GM10847 (cell line): Measurements from ENCODE around the gene AHCTF1.

ENCODE experiments used
- POLR2A ChIP-seq: IDR thresholded peaks from 2 replicates; pipeline ENCODE4 v1.6.1; 2011; ENCODE audit not compliant: insufficient read length; ENCODE audit errors: extremely low read depth

AHCTF1 gene

DNA sequence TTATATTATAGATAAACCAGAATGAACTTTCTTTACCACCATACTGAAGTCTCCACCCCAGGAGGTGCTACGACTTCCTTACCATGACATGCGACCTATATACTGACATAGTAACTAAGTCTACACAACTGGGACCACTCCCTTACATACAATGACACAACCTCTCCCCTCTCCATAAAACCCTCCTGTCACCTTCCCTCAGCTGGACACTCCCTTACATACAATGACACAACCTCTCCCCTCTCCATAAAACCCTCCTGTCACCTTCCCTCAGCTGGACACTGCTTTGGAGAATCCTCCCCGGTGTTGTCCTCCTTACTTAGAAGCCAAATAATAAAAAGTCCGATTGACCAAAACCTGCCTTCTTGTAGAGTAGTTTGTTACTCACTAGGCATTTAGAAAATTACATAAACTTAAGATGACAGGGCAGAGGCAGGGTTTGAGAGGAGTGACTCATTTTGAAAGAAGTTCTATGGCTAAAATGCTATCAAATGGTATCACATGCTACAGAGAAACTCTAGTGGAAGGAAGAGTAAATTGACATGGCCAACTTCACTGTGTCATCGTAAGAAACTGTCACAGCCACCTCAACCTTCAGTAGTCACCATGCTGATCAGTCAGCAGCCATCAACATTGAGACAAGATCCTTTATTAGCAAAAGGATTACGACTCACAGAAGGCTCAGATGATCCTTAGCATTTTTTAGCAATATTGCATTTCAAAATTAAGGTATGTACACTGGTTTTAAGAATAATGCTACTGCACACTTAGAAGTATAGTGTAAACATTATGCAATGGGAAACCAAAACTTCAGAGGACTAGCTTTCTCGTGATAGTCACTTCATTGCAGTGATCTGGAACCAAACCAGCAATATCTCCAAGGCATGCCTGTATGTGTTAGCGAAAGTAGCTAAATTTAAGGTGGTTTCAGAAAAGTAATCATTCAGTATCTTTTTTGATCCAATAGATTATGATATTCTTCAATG, 56.4 kb downstream of the AHCTF1 start:
- no peak for TF ChIP-seq POLR2A

DNA sequence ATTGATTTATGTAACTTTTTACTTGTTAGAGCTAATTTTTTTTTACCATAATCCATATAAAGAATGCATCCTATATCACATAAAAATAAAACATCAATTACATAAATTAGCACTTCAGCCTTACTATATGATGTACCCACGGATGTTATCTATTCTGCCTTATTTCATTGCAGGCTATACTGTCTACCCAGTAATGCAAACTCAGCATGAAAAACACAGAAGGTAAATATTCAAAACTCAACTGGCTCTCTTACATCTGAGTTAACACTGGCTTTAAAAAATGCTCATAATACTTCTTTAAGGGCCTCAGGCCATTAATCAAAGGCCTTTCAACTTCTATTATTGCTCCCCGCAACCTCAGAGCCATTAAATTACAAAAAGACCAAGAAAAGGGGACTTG, 65.8 kb downstream of the AHCTF1 start:
- TF ChIP-seq POLR2A: no peak

DNA sequence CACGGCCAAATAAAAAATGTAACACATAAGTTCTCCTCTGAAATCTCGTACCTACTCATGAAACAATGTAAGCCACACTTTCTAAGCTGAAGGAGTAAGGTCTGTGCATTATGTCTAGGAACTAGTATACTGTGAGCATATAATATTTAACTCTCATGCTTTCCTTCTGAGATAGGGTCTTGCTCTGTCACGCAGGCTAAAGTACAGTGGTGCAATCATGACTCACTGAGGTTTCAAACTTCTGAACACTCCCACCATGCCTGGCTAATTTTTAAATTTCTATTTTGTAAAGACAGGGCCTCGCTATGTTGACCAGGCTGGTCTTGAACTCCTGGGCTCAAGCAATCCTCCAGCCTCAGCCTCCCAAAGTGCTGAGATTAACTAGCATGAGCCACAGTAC, 71.3 kb downstream of the AHCTF1 start:
- no peak for TF ChIP-seq POLR2A

DNA sequence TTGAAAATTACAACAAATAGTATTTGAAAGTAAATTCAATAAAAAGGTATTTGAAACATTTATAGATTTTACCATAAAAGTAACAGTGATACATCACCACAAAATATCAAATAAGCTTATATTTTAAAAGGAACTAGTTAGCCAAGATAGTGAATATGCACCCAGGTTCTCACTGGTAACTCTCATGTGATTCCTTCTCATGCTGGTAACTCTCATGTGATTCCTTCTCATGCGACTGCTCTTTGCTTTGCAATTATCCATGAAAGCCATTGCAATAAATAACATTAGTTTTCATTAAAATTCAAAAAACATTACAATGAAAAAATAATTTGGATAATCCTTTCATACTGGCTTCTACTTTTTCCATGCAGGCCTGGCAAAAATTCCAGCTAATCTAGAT, 75.4 kb downstream of the AHCTF1 start:
- TF ChIP-seq POLR2A: no peak

DNA sequence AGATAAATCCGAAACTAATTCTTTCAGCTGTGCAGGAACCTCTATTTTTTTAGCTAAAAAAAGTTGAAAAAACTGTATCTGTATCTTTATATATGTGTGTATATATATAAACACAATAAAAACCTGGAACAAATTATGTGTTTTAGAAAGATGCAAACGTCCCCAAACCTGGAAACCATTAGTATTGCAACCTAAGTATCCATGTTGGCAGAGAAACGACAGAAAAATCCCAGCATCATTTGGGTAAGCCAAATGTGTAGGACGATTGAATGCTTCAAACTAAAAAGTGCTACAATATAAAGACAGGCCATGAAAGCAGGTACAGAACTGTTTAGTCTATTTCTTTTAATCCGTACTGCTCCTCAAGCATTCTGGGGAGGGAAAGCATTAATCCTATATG, 87.9 kb downstream of the AHCTF1 start:
- TF ChIP-seq POLR2A: no peak

DNA sequence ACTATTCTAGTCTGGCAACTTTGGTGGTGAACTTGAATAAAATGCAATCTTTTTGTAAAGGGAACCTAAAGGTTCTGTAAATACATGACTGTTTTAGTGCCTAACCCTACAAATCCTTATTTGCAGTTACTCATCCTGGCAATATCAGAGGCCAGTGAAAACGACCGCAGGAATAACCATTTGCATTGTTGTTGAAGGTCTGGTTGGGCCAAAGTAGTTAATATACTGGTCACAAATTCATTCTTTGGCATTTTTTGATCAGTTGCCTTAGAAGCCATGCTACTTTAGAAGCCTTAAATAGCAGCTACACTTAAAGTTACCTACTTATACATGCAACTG, 93.7 kb downstream of the AHCTF1 start:
- no peak for TF ChIP-seq POLR2A

DNA sequence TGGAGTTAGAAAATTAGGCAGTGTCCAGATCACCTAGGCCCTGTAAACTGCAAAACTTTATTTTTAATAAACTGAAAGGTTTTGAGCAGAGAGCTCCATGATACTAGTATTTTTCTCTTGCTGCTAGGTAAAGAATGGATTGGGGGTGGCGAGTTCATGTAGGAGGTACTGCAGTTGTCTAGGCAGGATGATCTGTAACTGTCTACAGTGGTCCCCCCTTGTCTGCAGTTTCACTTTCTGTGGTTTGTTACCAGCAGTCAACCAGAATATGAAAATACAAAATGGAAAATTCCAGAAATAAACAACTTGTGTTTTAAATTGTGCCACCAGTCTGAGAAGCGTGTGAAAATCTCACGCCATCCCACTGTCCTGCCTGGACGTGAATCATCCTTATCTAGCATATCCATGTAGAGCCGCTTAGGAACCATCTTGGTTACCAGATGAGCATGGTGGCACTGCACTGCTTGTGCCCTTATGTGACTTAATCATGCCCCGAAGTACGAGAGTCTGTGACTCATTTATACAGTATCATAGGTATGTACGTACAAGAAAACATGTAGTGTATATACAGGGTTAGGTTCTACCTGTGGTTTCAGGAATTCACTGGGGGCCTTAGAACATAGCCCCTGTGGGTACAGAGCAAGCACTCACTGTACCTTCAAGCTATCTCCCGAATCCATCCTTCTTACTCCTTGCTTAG, 94.2 kb downstream of the AHCTF1 start:
- no peak for TF ChIP-seq POLR2A

DNA sequence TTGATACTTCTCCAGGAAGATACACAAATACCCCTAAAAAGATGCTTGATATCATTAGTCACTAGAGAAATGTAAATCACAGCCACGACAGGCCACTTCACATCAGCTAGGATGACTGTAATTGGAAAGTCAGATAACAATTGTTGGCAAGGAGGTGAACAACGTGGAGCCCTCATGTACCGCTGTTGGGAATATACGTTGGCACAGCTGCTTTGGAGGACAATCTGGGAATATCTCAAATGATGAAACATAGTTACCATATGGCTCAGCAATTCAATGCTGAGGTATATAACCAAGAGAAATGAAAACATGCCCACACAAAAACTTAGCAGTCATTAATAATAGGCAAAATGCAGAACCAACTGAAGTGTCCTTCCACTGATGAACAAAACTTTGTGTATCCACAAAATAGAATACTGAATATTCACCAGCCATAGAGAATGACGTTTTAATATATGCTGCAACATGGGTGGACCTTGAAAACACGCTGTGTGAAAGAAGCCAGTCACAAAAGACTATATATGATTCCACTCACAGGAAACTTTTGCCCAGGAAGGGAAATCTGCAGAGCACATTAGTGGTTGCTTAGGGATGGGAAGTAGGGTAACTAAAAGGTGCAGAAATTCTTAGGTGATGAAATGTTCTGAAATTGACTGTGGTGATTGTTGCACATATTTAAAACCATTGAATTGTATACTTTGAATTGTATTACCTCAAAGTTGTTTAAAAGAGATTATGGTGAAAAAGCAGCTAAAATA, 95.4 kb downstream of the AHCTF1 start:
- no peak for TF ChIP-seq POLR2A

DNA sequence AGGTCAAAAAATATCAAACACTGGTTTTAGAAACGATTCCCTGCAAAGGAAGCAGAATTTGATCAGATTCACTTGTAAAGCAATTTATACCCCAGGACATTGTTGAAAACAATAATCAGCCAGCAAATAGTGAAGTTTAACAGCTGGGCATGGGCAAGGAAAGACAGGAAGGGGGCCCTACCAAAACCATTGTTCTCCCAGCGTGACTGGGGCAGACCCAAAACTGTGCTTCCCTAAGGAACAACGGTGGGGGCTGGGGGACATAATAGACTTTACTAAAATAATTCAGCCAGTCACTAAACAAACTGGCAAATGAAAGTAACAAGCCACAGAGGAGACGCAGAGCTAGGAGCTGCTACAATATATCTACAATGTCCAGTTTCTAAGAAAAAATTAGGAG, 100.2 kb downstream of the AHCTF1 start:
- TF ChIP-seq POLR2A: no peak

DNA sequence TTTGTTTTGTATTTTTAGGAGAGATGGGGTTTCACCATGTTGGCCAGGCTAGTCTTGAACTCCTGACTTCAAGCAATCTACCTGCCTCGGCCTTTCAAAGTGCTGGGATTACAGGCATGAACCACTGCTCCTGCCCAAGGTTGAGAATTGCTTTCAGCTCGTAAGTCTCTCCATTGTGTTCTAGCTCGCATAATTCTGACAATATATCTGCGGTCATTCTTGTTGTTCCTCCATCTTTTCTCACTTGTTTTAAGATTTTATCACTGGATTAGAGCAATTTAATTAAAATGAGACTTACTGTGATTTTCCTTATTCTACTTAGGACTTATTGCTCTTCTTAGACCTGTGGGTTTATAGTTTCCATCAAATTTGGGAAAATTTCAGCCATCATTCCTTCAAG, 102.9 kb downstream of the AHCTF1 start:
- TF ChIP-seq POLR2A: no peak

DNA sequence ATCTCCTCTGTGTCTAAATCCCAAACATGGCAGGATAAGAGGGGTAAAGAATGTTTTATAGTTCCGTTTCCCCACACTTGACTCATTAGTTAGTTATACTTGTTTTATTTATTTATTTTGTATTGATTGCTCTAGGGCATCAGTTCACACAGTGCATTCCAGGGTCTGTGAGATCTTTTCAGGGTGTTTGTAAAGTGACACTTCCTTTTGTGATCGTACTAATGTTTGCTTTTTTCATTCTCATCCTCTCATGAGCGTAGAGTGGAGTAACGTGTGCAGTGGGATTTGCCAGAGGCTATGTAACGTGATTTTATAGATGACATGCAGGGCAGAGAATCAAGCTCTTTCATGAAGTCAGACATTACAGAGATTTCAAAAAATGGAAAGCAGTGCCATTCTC, 104.4 kb downstream of the AHCTF1 start:
- TF ChIP-seq POLR2A: no peak

DNA sequence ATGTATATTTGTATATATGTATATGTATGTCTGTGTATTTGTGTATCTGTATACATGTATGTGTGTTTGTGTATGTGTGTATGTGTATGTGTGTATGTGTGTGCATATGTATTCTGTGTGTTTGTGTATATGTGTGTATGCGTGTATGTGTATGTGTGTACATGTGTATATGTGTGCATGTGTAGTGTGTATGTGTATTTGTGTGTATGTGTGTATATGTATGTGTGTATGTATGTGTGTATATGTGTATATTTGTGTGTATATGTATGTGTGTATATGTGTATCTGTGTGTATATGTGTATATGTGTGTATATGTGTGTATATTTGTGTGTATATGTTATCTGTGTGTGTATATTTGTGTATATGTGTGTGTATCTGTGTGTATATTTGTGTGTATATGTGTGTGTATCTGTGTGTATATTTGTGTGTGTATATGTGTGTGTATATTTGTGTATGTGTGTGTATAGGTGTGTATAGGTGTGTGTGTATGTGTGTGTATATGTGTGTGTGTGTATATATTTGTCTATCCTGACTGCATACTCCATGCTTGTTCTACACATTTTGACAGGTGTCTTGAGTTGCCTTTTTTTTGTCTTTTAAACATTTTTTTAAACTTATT, 106.1 kb downstream of the AHCTF1 start:
- no peak for TF ChIP-seq POLR2A

DNA sequence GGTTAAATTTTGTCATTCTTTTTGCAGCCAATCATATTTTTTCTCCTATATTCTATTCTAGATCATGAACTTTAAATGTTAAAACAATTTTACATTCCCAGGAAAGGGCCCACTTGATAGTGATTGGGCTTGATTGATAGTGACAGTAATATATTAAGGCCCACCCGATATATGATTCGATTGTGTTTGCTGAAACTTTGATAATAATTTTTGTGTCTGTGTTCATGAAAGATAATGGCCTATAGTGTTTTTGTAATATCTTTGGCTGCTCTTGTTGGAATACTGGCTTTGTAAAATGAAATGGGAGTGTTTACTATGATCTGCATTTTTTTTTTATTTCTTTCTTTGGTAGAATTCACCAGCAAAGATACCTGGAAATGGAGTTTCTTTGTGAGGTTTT, 107.2 kb downstream of the AHCTF1 start:
- TF ChIP-seq POLR2A: no peak

DNA sequence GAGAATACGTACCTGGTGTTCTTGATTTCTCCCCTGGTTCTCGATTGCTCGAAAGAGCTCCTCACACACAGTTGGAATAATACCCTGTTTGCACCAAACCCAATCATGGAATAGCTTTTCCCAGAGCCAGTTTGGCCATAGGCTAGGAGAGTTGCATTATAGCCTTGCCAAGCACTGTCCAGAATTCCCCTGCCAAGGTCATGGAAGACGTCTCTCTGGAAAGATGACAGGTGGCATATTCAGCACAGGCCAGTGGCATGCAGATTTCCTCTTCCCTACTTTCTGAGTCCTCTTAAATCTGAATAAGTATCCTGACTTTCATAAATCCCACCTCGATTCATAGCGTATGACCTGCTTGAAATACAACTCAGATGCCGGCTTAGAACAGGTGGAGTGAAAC, 111.1 kb downstream of the AHCTF1 start:
- TF ChIP-seq POLR2A: no peak

DNA sequence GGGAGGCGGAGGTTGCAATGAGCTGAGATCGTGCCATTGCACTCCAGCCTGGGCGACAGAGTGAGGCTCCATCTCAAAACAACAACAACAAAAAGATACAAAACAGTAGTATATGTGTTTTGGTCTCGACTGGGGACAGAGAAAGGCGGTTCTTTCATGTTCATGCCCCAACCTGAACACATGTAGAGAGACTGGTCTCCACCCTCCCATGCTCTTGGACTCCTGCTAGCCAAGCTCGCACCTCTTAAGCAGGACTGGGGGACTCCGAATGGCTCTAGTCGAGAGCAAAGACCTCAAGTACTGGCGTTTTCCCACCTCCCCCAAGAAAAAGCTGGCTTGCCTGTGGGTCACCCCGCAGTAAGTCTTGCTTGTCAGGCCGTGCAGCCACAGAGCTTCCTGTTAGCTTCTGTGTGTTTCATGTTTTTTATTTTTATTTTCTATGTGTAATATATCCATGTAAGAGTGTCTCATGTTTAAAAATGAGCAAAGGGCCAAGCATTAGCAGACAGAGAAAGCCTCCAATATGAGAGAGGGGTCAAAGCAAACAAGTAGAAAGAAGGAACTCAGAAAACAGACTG, 116.0 kb downstream of the AHCTF1 start:
- TF ChIP-seq POLR2A: no peak

DNA sequence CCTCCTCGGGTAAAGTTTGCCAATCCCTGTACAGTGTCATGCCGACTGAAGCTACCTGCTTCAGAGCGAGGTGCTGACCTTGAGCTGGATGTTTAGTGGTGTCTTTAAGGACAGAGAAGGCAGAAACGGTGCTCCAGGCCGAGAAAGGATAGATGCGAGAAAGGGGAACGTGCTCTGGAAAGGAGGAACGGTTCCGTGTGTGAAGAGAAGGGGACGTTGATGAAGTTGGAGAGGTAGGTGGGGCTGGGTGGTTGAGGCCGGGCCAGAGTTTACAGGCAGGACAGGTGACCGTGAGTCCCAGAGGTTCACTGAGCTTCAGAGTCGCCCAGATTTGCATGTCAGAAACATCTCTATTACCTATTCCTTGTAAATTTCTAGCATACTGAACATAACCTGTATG, 116.9 kb downstream of the AHCTF1 start:
- TF ChIP-seq POLR2A: no peak

DNA sequence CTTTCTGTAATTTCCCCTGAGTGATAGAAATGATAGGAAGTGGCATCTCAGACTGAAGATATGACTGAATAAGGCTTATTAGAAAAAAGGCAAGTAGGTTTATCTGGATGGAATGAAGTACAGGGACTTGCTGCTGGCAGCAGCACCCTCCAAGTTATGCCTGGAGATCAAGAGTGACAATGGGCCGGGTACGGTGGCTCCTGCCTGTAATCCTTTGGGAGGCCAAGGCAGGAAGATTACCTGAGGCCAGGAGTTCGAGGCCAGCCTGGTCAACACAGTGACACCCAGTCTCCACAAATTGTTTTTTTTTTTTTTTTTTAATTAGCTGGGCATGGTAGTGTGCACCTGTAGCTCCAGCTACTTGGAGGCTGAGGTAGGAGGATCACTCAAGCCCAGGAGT, 119.8 kb downstream of the AHCTF1 start:
- TF ChIP-seq POLR2A: no peak
